HepG2 (cell line): ENCODE data around the gene USP8. TPM values are rescaled to one million over a fixed set of nuclear protein-coding genes. Genes with fewer than 3 reads are reported as not detected.
A peak's percentile ranks its signal among the peaks of the same experiment; 100 is the strongest.

Source experiments
- ATAC-seq: fragments of 200-7000 bp; cut with Tn5 transposase; 3 replicates; pipeline ENCODE4 v1.9.1; 2020; ENCODE audit warnings: mild to moderate bottlenecking, moderate library complexity
- BruUV-seq: library from RNA; stranded (reverse); fragments of 400-500 nt; replicated peaks from 2 replicates; lab custom pipeline; 2021; lab: Mats Ljungman, UMichigan
- CTCF ChIA-PET: fragments of 300-600 bp; formaldehyde crosslinking; extraction: SDS; loops from one replicate; lab custom pipeline; 2021; ENCODE audit warnings: low total read pairs, inconsistent platforms, low intra/inter-chr PET ratio; lab: Yijun Ruan, JAX
- POLR2A ChIA-PET: fragments of 350-600 bp; sonication (Branson Sonifier 250); formaldehyde crosslinking; loops from one replicate; lab custom pipeline; 2020; ENCODE audit warnings: antibody characterized with exemption, inconsistent platforms; lab: Yijun Ruan, JAX
- DNase-seq: peaks from one replicate; pipeline ENCODE4 v3.0.0-alpha.2; 2015; ENCODE audit warnings: low spot score
- FAIRE-seq: peaks from 3 replicates; lab custom pipeline; 2011; peaks lifted over from hg19 to GRCh38; lab: Jason Lieb, UNC
- H2AFZ ChIP-seq: one replicate; pipeline ENCODE4 v1.6.1; 2011; ENCODE audit warnings: low read length, inconsistent platforms
- H3K27ac ChIP-seq: fragments of 300-600 bp; 3 replicates; pipeline ENCODE4 v1.8.0; 2011; ENCODE audit warnings: mixed run types, mild to moderate bottlenecking, mixed read lengths, low read length, inconsistent platforms; ENCODE audit not compliant: insufficient read depth; ENCODE audit errors: extremely low read length
- H3K27me3 ChIP-seq, 2 experiments: fragments of 200-600 bp in 1 of 2; 2 replicates in 1 of 2; 3 replicates in 1 of 2; pipeline versions ENCODE4 v1.6.0 to v1.8.0; 2011; ENCODE audit warnings: low read length in 2 of 2, mild to moderate bottlenecking in 2 of 2, moderate library complexity in 2 of 2, inconsistent platforms in 1 of 2; ENCODE audit not compliant: insufficient read depth in 2 of 2, control insufficient read depth in 1 of 2
- H3K36me3 ChIP-seq, 2 experiments: fragments of 200-600 bp in 1 of 2; replicated peaks in 1 of 2; 2 replicates in 1 of 2; 3 replicates in 1 of 2; pipeline versions ENCODE4 v1.5.1 to v1.8.0; 2011; ENCODE audit warnings: low read length in 2 of 2, inconsistent platforms in 1 of 2; ENCODE audit not compliant: insufficient read depth in 2 of 2, control insufficient read depth in 1 of 2
- H3K4me1 ChIP-seq: 2 replicates; pipeline ENCODE4 v1.5.1; 2012; ENCODE audit warnings: low read length, inconsistent platforms; ENCODE audit not compliant: insufficient read depth
- H3K4me2 ChIP-seq: 2 replicates; pipeline ENCODE4 v1.6.0; 2011; ENCODE audit warnings: low read depth, low read length, inconsistent platforms
- H3K4me3 ChIP-seq, 3 experiments: fragments of 200-600 bp in 1 of 3; sonication (generic), shearing (Covaris generic) in 1 of 3; replicated peaks in 1 of 3; 2 replicates each; pipeline ENCODE4 v1.5.1; 2011 to 2016; ENCODE audit warnings: low read length in 3 of 3, inconsistent platforms in 2 of 3, low read depth in 2 of 3, mild to moderate bottlenecking in 2 of 3, control low read depth in 1 of 3, mixed read lengths in 1 of 3; ENCODE audit not compliant: insufficient read depth in 1 of 3
- H3K79me2 ChIP-seq: one replicate; pipeline ENCODE4 v1.6.1; 2011; ENCODE audit warnings: low read length, inconsistent platforms; ENCODE audit not compliant: insufficient read depth
- H3K9ac ChIP-seq: 2 replicates; pipeline ENCODE4 v1.6.0; 2011; ENCODE audit warnings: mild to moderate bottlenecking, low read depth, low read length, inconsistent platforms; ENCODE audit not compliant: insufficient read depth
- H3K9me3 ChIP-seq: 2 replicates; pipeline ENCODE4 v1.5.1; 2012; ENCODE audit warnings: mild to moderate bottlenecking, low read length
- H4K20me1 ChIP-seq: 2 replicates; pipeline ENCODE4 v1.6.0; 2011; ENCODE audit warnings: inconsistent platforms, mild to moderate bottlenecking, low read length, moderate library complexity; ENCODE audit not compliant: insufficient read depth
- HCFC1 ChIP-seq: fragments of 150-350 bp; IDR thresholded peaks from 2 replicates; pipeline ENCODE4 v1.6.1; 2014; ENCODE audit warnings: low read depth, low read length
- JDP2 ChIP-seq: sonication (generic); formaldehyde crosslinking; IDR thresholded peaks from 2 replicates; pipeline ENCODE4 v1.8.1; 2022; ENCODE audit warnings: missing genetic modification reagents, borderline replicate concordance
- MAFK ChIP-seq, 2 experiments: IDR thresholded peaks in 1 of 2; conservative IDR thresholded peaks in 1 of 2; 2 replicates each; pipeline ENCODE4 v1.6.1; 2011; ENCODE audit warnings: improper control_type of control experiment in 2 of 2, low read length in 2 of 2
- NFE2L2 ChIP-seq: fragments of 150-350 bp; IDR thresholded peaks from 2 replicates; pipeline ENCODE4 v1.6.1; 2014; ENCODE audit warnings: low read length
- PRMT3 ChIP-seq: sonication (generic); formaldehyde crosslinking; IDR thresholded peaks from 2 replicates; pipeline ENCODE4 v1.8.1; 2022; ENCODE audit warnings: low read depth, mild to moderate bottlenecking, moderate library complexity, missing genetic modification reagents, borderline replicate concordance
- SUZ12 ChIP-seq: fragments of 150-350 bp; IDR thresholded peaks from 2 replicates; pipeline ENCODE4 v1.6.1; 2014; ENCODE audit warnings: low read depth, low read length
- TCF7 ChIP-seq: sonication (generic); IDR thresholded peaks from 2 replicates; pipeline ENCODE4 v1.6.1; 2016; ENCODE audit warnings: antibody characterized with exemption, low read depth
- ZNF282 ChIP-seq: fragments of 450-650 bp; IDR thresholded peaks from 2 replicates; pipeline ENCODE4 v1.6.1; 2018; ENCODE audit not compliant: partially characterized antibody
- ZNF326 ChIP-seq: sonication (generic); formaldehyde crosslinking; IDR thresholded peaks from 2 replicates; pipeline ENCODE4 v1.4.0; 2020; ENCODE audit warnings: missing genetic modification reagents, borderline replicate concordance
- ZNF468 ChIP-seq: sonication (generic); formaldehyde crosslinking; IDR thresholded peaks from 2 replicates; pipeline ENCODE4 v1.8.0; 2022; ENCODE audit warnings: mild to moderate bottlenecking, moderate library complexity, missing genetic modification reagents
- ZNF7 ChIP-seq: IDR thresholded peaks from 2 replicates; pipeline ENCODE4 v1.6.1; 2016; ENCODE audit warnings: missing biosample characterization, missing genetic modification reagents
- ZNF713 ChIP-seq: sonication (generic); formaldehyde crosslinking; IDR thresholded peaks from 2 replicates; pipeline ENCODE4 v1.4.0; 2020; ENCODE audit warnings: mild to moderate bottlenecking, missing genetic modification reagents
- ZSCAN31 ChIP-seq: sonication (generic); formaldehyde crosslinking; IDR thresholded peaks from 2 replicates; pipeline ENCODE4 v1.5.0; 2020; ENCODE audit warnings: low read depth, mild to moderate bottlenecking, missing genetic modification reagents
- WGBS: methylation state at CpG from one replicate; pipeline ENCODE4 v1.1.6; 2017; ENCODE audit warnings: low lambda C conversion rate; 5-methylcytosine and 5-hydroxymethylcytosine counted together
- in situ Hi-C: cut with HindIII; loops from 2 replicates; pipeline ENCODE4 v1.10.0; 2017; ENCODE audit warnings: low pct_unique_long_range_greater_than_20kb; ENCODE audit not compliant: extremely low pct_ligation_motif_present
- intact Hi-C: fragments of 100-400 bp; cut with micrococcal nuclease; formaldehyde crosslinking; loops from one replicate; pipeline ENCODE4 v1.10.0; 2022; ENCODE audit not compliant: unreplicated experiment
- polyA plus RNA-seq, 8 experiments: library from polyadenylated mRNA; depleted of rRNA in 3 of 8; stranded (reverse) in 7 of 8; unstranded in 1 of 8; fragments of >200 nt; fragmentation: Illumina TruSeq in 4 of 8; extraction: Trizol in 4 of 8; gene quantifications; 2 replicates each; pipeline versions ENCODE4 v1.2.1 to v1.2.3, GENCODE V29; 2011 to 2016; ENCODE audit warnings: low read depth in 4 of 8, missing spikeins in 1 of 8, mixed read lengths in 1 of 8; ENCODE audit not compliant: insufficient read depth in 1 of 8
- total RNA-seq, 5 experiments: library from RNA; depleted of rRNA; stranded (reverse); fragments of >200 nt; fragmentation: Illumina TruSeq; extraction: Trizol; gene quantifications; 2 replicates each; pipeline ENCODE4 v1.2.3, GENCODE V29; 2016; ENCODE audit warnings: low read depth in 1 of 5

The USP8 gene
- total and polyA plus RNA-seq, 2 of the 13 experiments (the other 11 are each of a cell fraction or from before 2014, with no cell fraction given) = 36.4 to 50.7 TPM

GRCh38 chr15:50380089-50380488 lies 44.1 kb upstream of the USP8 start:
- in situ Hi-C loops (no loop called here), intact Hi-C loops (no loop called here)
- H3K4me3 ChIP-seq = no peak overlapping the region
- TF ChIP-seq TCF7 (no peak), HCFC1 (no peak), NFE2L2 (peak; percentile 69; the same call in 1 of the 2 replicates), ZNF7 (CRISPR knock-in tag) (peak; percentile 94), ZSCAN31 (CRISPR knock-in tag) (no peak), JDP2 (CRISPR knock-in tag) (no peak), ZNF468 (CRISPR knock-in tag) (no peak), MAFK (conservative IDR thresholded peaks at IDR 0.05 in 1 of 2, IDR thresholded peaks at IDR 0.05 in 1 of 2; ENCODE audit: low read length in 2 of 2) (peak in 1 of 2 experiments; percentile 6; a peak in 1 of 4 replicates), SUZ12 (no peak), PRMT3 (CRISPR knock-in tag) (no peak), ZNF713 (CRISPR knock-in tag) (no peak), ZNF282 (no peak), ZNF326 (no peak)
- FAIRE-seq (no peak), DNase-seq (no peak), ATAC-seq (no peak)
- no peak overlapping the region for H3K9ac ChIP-seq
- POLR2A ChIA-PET = no interaction called here
- no peak overlapping the region for H2AFZ ChIP-seq
- no TSS peak for BruUV-seq
- H3K4me1 ChIP-seq = no peaks in the 10 kb centered on the region; the same call in 1 of the 2 replicates
- H3K4me2 ChIP-seq = no peak overlapping the region
- H4K20me1 ChIP-seq = no peaks in the 10 kb centered on the region
- H3K36me3 ChIP-seq = no peaks in the 10 kb centered on the region
- H3K27ac ChIP-seq = no peak overlapping the region
- WGBS = 40% methylated on average over 1 of the region's 1 CpG
- H3K79me2 ChIP-seq = no peaks in the 10 kb centered on the region
- CTCF ChIA-PET = no interaction called here
- H3K27me3 ChIP-seq = no peaks in the 10 kb centered on the region
- H3K9me3 ChIP-seq = no peaks in the 10 kb centered on the region
